Hypothalamus (tissue), 51 donors: Measurements from ENCODE around the gene SNX6.
"Not testable (repeated sequence)": the region's sequence is repeated elsewhere in the genome, so short reads cannot be mapped to it uniquely, and the experiment has no call there.

ENCODE experiments used
- DNase-seq, 51 donors: peaks; one replicate each; lab custom pipeline; 2025; lab: John Stamatoyannopoulos, UW

SNX6 gene

DNA sequence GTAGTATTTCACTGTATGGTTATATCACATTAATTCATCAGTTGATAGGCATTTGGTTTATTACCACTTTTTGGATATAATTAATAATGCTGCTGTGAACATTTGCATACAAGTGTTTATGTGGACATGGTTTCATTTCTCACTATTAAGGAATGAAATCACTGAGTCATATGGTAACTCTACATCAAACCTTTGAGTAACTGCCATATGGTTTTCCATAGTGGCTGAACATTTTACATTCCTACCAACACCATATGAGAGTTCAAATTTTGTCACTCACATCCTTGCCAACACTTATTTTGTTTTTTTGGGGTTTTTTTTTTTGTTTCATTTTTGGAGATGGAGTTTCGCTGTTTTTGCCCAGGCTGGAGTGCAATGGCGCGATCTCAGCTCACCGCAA is 60.2 kb downstream of the SNX6 start:
- no peak for DNase-seq

DNA sequence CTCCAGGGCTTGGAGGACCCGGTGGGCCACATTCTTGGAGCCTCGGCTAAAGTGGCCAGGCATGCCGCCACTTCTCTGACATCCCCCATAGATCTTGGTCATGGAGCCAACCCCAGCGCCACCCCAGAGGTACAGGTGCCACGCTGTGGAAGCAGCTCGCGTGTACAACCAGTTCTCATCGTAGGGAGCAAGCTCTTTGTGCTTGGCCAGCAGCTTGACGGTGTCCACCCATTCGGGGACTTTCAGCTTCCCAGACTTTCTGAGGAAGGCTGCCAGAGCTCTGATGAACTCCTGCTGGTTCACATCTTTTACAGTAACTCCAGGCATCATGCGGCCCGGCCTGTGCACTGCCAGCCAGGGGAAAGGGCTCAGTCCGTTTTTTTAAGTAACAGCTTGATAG is 61.1 kb downstream of the SNX6 start:
- DNase-seq = no peak

DNA sequence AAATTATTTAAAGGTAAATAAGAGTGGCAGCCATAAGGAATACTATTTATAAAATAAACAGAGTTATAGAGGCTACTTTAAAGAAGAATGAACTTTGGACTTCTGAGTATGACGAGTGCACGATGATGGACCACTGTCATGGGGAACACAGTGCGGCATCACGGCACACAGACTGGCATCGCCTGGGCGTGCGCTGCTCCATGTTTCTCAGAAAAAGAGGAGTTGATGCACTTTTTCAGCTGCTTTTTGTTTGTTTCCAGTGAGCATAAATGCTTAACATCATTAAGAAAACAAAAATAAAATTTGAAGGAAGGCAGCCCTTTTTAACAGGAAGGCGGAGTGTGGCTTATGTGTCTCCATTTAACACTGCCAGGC is 67.2 kb downstream of the SNX6 start:
- DNase-seq = no peak

DNA sequence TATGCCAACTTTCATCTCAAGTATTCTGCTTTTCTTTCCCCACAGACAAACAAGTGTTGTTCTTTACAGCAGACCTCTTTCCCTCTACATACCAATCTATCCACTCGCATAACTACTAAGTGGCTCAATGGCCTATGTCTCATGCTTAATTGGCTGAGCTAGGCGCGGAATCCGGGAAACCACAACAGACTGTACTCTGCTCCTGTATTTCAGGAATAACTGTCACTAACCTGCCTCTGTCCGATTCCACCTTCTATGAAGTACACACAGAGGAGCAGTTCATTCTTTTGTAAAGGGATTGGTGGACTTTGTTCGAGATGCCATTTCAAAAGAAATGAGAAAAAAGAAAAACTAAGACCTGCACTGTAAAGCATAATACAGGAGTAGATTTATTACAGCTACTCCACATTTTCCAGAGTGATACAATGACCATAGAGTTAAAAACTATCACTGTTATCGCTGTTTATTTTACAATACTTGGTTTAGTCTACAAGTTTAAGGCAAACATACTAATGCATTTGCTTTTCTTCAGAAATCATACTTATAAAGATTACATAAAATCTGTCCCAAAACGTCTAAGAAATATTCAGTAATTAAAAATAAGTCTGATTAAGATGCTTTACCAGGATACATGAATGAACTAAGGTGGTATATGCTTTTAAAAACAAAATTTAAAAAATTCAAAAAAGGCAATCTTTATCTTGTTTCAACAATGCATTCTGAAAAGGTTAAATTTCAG is 67.7 kb downstream of the SNX6 start:
- DNase-seq = not testable (repeated sequence)

DNA sequence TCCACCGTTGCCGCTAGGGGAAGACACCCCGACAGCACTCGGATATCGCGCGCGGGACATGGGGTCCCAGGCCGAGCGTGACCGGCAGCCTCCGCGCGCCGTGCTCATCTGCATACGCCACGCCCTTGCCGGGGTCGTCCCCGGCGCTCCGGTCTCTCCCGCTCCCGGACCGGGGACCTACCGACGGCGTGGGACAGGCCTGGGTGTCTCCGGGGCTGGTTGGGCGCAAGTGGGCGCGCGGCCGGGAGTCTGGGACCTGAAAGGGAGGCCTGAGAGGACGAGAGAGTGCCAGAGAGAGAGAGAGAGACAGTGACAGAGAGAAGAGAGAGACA is 73.5 kb downstream of the SNX6 start:
- not testable (repeated sequence) for DNase-seq

DNA sequence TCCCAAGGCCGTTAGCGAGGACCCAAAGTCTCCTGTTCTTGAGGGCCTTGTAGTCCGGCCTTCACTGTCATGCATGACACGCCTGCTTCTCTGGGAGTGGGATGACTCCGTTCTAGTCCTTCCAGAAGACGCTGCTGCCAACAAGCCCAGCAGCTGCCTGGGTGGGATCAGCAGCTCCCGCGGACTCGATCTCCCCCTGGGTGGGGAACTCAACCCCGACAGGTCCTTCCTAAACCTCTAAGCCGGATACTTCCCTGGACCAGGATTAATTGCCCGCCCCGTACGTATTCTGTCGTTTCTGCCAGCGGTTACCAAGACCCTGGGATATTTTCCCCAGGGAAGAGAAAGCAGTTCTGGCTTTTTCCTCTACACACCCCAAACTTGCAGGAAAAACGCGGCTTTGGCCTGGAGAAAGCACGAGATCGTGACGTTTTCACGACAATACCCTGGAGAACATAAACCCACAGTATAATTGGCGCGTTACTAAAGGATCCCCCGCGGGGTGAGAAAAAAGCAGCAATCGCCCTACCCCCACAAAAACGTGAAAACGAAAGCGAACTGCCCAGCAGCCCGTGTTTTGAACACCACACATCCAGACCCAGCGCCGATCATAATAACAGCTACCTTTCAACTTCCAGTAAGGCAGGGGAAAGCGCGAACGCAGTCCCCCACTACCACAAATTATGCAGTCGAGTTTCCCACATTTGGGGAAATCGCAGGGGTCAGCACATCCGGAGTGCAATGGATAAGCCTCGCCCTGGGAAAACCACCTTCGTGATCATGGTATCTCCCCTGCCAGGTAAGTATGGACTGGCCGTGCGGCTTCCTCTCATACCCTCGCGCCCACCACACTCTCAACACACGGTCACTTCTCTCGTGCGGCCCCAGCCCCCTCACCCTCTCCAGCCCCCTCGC is 74.1 kb downstream of the SNX6 start:
- DNase-seq = not testable (repeated sequence)

DNA sequence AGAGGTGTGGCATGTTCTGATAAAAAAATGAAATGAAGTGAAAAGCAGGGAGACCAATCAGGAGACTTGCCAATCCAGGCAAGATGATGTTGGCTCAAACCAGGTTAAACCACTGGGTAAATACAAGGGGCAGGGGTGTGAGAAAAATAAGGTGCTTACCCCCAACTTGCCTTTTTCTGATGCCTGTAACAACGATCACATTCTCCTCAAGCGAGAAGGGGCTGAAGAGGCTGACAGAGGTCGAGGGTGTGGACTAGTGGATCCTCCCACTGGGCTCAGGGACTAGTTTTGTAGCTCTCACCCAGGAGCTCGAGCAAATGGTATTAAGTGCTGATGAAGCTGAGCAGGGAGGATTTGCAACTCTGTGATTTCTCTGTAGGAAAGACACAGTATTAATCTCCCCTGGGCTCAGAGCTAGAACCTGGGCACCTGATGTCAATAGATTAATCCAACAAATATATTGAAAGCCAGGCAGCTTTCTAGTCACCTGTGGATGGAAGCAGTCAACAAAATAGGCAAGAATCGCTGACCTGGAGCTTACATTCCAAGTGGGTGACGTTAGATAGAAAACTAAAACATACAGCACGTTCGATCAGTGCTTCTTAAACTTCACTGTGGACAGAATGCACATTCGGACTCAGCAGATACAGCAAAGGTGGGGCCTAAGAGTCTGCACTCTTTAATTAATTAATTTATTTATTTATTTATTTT is 75.3 kb downstream of the SNX6 start:
- DNase-seq = no peak

DNA sequence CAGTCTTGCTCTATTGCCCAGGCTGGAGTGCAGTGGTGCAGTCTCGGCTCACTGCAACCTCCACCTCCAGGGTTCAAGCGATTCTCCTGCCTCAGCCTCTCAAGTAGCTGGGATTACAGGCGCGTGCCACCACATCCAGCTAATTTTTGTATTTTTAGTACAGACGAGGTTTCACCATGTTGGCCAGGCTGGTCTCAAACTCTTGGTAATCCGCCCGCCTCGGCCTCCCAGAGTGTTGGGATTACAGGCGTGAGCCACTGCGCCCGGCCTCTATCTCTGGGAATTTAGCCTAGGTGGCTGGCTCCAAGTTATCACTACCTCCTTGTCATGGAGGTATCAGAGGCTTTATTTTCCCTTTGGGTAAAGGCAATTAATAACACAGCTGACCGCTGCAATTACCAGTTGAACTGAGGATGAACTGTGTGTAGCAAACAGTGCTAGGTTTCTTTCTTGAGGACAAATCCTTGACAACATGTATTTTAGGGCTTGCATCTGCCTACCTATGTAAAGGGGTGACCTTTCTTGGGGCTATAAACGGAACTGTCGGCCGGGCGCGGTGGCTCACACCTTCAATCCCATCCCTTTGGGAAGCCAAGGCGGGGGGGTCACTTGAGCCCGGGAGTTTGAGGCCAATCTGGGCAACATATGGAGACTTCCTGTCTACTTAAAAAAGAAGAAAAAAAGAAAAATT is 80.5 kb downstream of the SNX6 start:
- not testable (repeated sequence) for DNase-seq

DNA sequence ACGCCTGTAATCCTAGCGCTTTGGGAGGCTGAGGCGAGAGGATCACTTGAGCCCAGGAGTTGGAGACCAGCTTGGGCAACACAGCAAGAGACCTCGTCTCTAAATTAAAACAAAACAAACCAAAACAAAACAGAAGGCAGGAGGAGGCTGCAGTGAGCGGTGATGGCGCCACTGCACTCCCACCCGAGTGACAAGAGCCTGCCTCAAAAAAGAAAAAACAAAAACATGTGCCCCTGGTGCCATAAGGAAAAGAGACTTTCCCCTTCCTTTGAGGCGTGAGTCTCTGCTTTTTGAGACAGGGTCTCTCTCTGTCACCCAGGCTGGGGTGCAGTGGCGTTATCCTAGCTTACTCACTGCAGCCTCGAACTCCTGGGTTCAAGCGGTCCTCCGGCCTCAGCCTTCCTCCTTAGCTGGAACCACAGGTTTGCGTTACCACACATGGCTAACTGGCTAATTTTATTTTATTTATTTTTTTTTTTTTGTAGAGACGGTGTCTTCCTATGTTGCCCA is 81.4 kb downstream of the SNX6 start:
- DNase-seq = no peak

DNA sequence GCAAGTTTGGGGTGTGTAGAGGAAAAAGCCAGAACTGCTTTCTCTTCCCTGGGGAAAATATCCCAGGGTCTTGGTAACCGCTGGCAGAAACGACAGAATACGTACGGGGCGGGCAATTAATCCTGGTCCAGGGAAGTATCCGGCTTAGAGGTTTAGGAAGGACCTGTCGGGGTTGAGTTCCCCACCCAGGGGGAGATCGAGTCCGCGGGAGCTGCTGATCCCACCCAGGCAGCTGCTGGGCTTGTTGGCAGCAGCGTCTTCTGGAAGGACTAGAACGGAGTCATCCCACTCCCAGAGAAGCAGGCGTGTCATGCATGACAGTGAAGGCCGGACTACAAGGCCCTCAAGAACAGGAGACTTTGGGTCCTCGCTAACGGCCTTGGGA is 82.8 kb downstream of the SNX6 start:
- not testable (repeated sequence) for DNase-seq

DNA sequence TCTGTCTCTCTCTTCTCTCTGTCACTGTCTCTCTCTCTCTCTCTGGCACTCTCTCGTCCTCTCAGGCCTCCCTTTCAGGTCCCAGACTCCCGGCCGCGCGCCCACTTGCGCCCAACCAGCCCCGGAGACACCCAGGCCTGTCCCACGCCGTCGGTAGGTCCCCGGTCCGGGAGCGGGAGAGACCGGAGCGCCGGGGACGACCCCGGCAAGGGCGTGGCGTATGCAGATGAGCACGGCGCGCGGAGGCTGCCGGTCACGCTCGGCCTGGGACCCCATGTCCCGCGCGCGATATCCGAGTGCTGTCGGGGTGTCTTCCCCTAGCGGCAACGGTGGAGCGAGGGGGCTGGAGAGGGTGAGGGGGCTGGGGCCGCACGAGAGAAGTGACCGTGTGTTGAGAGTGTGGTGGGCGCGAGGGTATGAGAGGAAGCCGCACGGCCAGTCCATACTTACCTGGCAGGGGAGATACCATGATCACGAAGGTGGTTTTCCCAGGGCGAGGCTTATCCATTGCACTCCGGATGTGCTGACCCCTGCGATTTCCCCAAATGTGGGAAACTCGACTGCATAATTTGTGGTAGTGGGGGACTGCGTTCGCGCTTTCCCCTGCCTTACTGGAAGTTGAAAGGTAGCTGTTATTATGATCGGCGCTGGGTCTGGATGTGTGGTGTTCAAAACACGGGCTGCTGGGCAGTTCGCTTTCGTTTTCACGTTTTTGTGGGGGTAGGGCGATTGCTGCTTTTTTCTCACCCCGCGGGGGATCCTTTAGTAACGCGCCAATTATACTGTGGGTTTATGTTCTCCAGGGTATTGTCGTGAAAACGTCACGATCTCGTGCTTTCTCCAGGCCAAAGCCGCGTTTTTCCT is 83.4 kb downstream of the SNX6 start:
- DNase-seq = not testable (repeated sequence)

DNA sequence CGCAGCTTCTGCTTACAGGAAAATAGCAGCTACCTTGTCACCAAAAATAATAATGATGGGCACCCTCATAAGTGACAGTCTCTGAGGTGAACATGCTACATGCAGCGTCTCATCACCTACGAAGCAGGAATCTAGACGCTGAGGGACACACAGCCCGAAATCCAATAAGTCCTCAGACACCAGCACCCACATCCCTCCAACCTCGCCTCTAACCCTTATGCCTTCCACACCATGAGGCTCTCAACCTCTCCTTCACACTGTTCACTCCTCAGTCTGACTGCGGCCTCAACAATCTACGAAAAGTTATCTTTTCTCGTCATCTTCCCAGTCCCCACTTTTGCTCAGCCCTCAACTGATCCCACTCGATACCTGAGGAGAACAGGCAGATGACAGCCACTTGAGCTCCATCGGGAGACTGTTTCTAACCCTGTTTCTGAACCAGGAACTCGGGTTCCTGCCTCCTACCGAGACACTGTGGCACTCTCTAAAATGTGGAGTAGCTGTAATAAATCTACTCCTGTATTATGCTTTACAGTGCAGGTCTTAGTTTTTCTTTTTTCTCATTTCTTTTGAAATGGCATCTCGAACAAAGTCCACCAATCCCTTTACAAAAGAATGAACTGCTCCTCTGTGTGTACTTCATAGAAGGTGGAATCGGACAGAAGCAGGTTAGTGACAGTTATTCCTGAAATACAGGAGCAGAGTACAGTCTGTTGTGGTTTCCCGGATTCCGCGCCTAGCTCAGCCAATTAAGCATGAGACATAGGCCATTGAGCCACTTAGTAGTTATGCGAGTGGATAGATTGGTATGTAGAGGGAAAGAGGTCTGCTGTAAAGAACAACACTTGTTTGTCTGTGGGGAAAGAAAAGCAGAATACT is 89.5 kb downstream of the SNX6 start:
- not testable (repeated sequence) for DNase-seq

DNA sequence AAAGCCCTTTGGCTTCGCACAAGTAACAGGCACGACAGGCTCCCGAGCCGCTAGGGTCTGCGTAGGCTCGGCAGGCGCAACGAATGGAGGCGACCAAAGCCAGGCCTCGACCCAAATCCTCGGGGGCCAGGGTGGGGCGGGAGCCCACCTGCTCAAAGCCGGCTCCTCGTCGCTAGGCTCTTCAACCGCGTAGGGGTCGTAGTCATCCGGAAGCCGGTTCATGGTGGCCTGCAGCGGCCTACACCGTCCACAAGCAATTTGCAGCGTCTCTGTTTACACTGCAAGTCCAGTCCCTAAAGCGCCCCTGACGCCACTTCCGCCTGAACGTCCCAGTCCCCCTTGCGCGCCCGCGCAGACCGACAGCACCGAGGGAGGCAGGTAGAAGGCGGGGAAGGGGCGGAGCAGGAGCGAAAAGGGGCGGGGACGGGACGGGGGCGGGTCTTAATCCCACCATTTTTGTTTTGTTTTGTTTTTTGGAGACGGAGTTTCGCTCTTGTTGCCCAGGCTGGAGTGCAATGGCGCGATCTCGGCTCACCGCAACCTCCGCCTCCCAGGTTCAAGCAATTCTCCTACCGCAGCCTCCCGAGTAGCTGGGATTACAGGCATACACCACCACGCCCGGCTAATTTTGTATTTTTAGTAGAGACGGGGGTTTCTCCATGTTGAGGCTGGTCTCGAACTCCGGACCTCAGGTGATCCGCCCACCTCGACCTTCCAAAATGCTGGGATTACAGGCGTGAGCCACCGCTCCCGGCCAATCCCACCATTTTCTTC is 90.4 kb downstream of the SNX6 start, which contains the start of gene EAPP:
Gene EAPP, minus strand, starts transcription at position 295 of the 774 bp plus-strand sequence. Its CDS starts 73 bp downstream, at position 222.
- no peak for DNase-seq

DNA sequence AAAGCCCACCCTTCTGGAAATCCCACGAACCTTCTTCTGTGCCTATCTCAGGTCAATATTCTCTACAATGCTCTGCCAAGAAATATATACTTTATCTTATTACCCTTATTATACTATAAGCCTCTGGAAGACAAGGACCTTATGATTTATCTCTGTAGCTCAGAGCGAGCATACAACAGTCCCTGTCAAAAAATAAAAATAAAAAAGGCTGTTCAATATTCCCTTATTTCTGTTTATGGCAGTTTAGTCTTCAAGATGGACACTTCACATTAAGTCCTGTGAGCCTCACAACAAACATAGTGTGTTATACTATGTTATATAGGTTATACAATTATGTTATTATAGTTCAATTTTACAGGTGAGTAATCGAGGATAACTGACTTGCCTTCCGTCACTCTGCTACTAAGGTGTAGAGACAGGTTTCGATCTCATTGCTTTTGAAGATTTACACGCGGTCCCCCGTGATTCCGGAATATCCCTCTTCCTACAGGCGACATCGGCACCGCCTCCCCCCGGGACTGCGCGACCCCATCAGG is 91.0 kb downstream of the SNX6 start:
- DNase-seq = no peak

DNA sequence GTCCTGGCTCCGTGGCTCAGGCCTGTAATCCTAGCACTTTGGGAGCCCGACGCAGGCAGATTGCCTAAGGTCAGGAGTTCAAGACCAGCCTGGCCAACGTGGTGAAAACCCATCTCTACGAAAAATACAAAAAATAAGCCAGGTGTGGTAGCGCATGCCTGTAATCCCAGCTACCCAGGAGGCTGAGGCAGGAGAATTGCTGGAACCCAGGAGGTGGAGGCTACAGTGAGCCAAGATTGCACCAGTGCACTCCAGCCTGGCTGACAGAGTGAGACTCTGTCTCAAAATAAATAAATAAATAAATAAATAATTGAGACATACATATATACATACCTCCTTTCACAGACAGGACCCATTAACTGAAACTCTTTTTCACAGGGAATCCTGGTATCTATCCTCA is 91.9 kb downstream of the SNX6 start:
- not testable (repeated sequence) for DNase-seq

DNA sequence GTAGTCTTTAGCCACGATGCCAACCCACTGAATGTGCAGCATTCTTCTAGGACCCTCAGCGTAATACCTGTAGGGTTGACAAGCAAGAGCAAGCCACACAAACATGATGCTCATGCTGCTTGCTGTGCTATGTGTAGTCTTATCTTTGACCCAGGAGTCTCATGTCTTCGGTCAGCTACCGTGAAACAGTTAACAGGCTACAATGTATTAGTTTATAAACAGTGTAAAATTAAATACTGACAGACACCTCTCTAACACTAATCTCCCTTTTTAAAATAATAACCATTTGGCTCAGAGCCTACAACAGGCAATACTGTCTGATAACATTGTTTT is 92.3 kb downstream of the SNX6 start:
- DNase-seq = no peak

DNA sequence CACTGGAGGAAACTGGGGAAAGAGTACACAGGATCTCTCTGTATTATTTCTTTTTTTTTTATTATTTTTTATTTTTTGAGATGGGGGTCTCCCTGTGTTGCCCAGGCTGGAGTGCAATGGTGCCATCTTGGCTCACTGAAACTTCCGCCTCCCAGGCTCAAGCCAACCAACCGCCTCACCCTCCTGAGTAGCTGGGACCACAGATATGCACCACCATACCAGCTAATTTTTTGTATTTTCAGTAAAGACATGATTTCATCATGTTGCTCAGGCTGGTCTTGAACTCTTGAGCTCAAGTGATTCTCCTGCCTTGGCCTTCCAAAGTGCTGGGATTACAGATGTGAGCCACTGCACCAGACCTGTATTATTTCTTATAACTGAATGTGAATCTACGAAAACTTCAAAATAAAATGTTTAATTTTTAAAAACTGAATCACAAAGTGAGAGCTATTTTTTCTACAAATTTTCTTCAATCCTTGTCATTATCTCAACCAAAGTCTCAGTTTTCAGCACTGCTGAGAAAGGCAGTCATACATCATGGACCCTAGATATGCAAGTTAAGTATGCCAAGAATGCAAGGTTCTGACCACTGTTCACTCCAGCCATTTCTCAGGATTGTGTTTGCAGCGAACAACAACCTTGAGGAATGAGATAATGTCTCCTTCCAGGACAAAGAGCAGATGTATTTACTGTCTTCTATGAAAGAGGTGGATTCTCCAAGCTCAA is 92.8 kb downstream of the SNX6 start:
- no peak for DNase-seq
